ENCODE measurements around the gene KDM4B. TPM values are rescaled to one million over a fixed set of nuclear protein-coding genes. Genes with fewer than 3 reads are reported as not detected.

KDM4B gene
- total RNA-seq, 2 experiments from 2014 or later, result 46.3 to 46.6 TPM

- Mint-ChIP-seq H3K27me3 (no peaks in the 10 kb centered on the region), H3K4me3 (no peak overlapping the region), H3K36me3 (ENCODE audit: low read depth) (peaks cover 15% of the 10 kb centered on the region), H3K4me1 (ENCODE audit: low read depth) (peaks cover 2% of the 10 kb centered on the region), H3K27ac (no peak overlapping the region), H3K9me3 (no peaks in the 10 kb centered on the region)
- DNase-seq, result no peak
- ATAC-seq, result no peak
- POLR2A ChIA-PET, result no interaction called here
- intact Hi-C loops (cut with micrococcal nuclease), result no loop called here
- no peak for TF ChIP-seq CTCF (IDR thresholded peaks at IDR 0.05)
- CTCF ChIA-PET, result interaction anchor here (0.9 to 1.7 kb wide), 2 partner anchors 21 to 100 kb away, joined by 3 to 7 read pairs; no protein-coding TSS in a partner anchor
Observed at GRCh38 chr19:5149508-5149907, 180.6 kb downstream of the KDM4B start.

GRCh38 chr19:5149932-5150901 is 181.3 kb downstream of the KDM4B start:
- Mint-ChIP-seq H3K27ac (no peak overlapping the region), H3K9me3 (no peaks in the 10 kb centered on the region), H3K36me3 (ENCODE audit: low read depth) (peaks cover 15% of the 10 kb centered on the region), H3K4me1 (ENCODE audit: low read depth) (peaks cover 2% of the 10 kb centered on the region), H3K4me3 (no peak overlapping the region), H3K27me3 (no peaks in the 10 kb centered on the region)
- ChIA-PET CTCF (interaction anchor here (0.7 to 1.7 kb wide), 3 partner anchors 12 to 101 kb away, joined by 3 to 7 read pairs (median 3); no protein-coding TSS in a partner anchor), POLR2A (interaction anchor here (0.7 to 1.8 kb wide), 2 partner anchors 11 to 16 kb away, joined by 4 read pairs; no protein-coding TSS in a partner anchor)
- ATAC-seq (no peak), DNase-seq (no peak)
- intact Hi-C loops (cut with micrococcal nuclease), result loop anchor here (5.0 kb wide), 1 partner anchor 103 kb away; no protein-coding TSS in a partner anchor
- TF ChIP-seq CTCF (IDR thresholded peaks at IDR 0.05), result no peak

GRCh38 chr19:5150902-5151741 is 182.2 kb downstream of the KDM4B start:
- peaks cover 12% of the 10 kb centered on the region for H3K36me3 Mint-ChIP-seq (ENCODE audit: low read depth)
- ChIA-PET CTCF (interaction anchor here (0.7 to 1.7 kb wide), 2 partner anchors 13 to 102 kb away, joined by 3 to 7 read pairs; no protein-coding TSS in a partner anchor), POLR2A (interaction anchor here (0.7 to 1.8 kb wide), 2 partner anchors 12 to 15 kb away, joined by 4 read pairs; no protein-coding TSS in a partner anchor)
- no peak for TF ChIP-seq CTCF (IDR thresholded peaks at IDR 0.05)
- DNase-seq, result no peak
- H3K27ac Mint-ChIP-seq, result no peak overlapping the region
- H3K27me3 Mint-ChIP-seq, result no peaks in the 10 kb centered on the region
- no peaks in the 10 kb centered on the region for H3K9me3 Mint-ChIP-seq
- intact Hi-C loops (cut with micrococcal nuclease), result loop anchor here (5.0 kb wide), 1 partner anchor 104 kb away; no protein-coding TSS in a partner anchor
- ATAC-seq, result no peak
- H3K4me1 Mint-ChIP-seq (ENCODE audit: low read depth), result peaks cover 2% of the 10 kb centered on the region
- H3K4me3 Mint-ChIP-seq, result no peak overlapping the region

- no peak overlapping the region for H3K4me3 Mint-ChIP-seq
- CTCF ChIA-PET, result interaction anchor here (1.1 kb wide), 1 partner anchor 14 kb away, joined by 3 read pairs; no protein-coding TSS in a partner anchor
- ATAC-seq (no peak), DNase-seq (no peak)
- peaks cover 2% of the 10 kb centered on the region for H3K4me1 Mint-ChIP-seq (ENCODE audit: low read depth)
- H3K27me3 Mint-ChIP-seq, result no peaks in the 10 kb centered on the region
- H3K27ac Mint-ChIP-seq, result no peak overlapping the region
- POLR2A ChIA-PET, result interaction anchor here (1.8 kb wide), 1 partner anchor 13 kb away, joined by 4 read pairs; no protein-coding TSS in a partner anchor
- peaks cover 8% of the 10 kb centered on the region for H3K36me3 Mint-ChIP-seq (ENCODE audit: low read depth)
- intact Hi-C loops (cut with micrococcal nuclease), result loop anchor here (5.0 kb wide), 1 partner anchor 105 kb away; no protein-coding TSS in a partner anchor
- TF ChIP-seq CTCF (IDR thresholded peaks at IDR 0.05), result no peak
- H3K9me3 Mint-ChIP-seq, result no peaks in the 10 kb centered on the region
Observed at GRCh38 chr19:5152013-5152763, 183.3 kb downstream of the KDM4B start.
